GM21737 (cell line): ENCODE measurements around the gene DLG1.
"Not testable (repeated sequence)": the region's sequence is repeated elsewhere in the genome, so short reads cannot be mapped to it uniquely, and the experiment has no call there.

Experiments used
- ATAC-seq: cut with Tn5 transposase; IDR thresholded peaks from one replicate; pipeline ENCODE4 v1.9.1; 2021; ENCODE audit warnings: mild to moderate bottlenecking, moderate library complexity; ENCODE audit not compliant: unreplicated experiment

Gene DLG1

GRCh38 chr3:197122394-197122793, 176.0 kb downstream of the DLG1 start:
- ATAC-seq, result no peak

GRCh38 chr3:197117114-197117513, 181.3 kb downstream of the DLG1 start:
- no peak for ATAC-seq

GRCh38 chr3:197114007-197114406, 184.4 kb downstream of the DLG1 start:
- ATAC-seq, result no peak

- no peak for ATAC-seq
Observed at GRCh38 chr3:197111685-197112084, 186.7 kb downstream of the DLG1 start.

- no peak for ATAC-seq
Observed at GRCh38 chr3:197105786-197106185, 192.6 kb downstream of the DLG1 start.

GRCh38 chr3:197104738-197105137, 193.7 kb downstream of the DLG1 start:
- ATAC-seq, result no peak

GRCh38 chr3:197103766-197104165, 194.6 kb downstream of the DLG1 start:
- ATAC-seq, result no peak

GRCh38 chr3:197093871-197094270, 204.5 kb downstream of the DLG1 start:
- no peak for ATAC-seq

- ATAC-seq, result peak; percentile 50
Observed at GRCh38 chr3:197088370-197088769, 210.0 kb downstream of the DLG1 start.

GRCh38 chr3:197085137-197085536, 213.3 kb downstream of the DLG1 start:
- no peak for ATAC-seq

- ATAC-seq, result no peak
Observed at GRCh38 chr3:197083486-197083885, 214.9 kb downstream of the DLG1 start.

GRCh38 chr3:197082871-197083270, 215.5 kb downstream of the DLG1 start:
- ATAC-seq, result no peak

- no peak for ATAC-seq
Observed at GRCh38 chr3:197080344-197080743, 218.1 kb downstream of the DLG1 start.

- no peak for ATAC-seq
Observed at GRCh38 chr3:197076415-197076814, 222.0 kb downstream of the DLG1 start.

- ATAC-seq, result no peak
Observed at GRCh38 chr3:197068077-197068476, 230.3 kb downstream of the DLG1 start.

GRCh38 chr3:197064771-197065170, 233.6 kb downstream of the DLG1 start:
- no peak for ATAC-seq

- no peak for ATAC-seq
Observed at GRCh38 chr3:197062446-197062845, 236.0 kb downstream of the DLG1 start.

- ATAC-seq, result not testable (repeated sequence)
Observed at GRCh38 chr3:197051637-197052036, 246.8 kb downstream of the DLG1 start.

- ATAC-seq, result no peak
Observed at GRCh38 chr3:197050511-197050910, 247.9 kb downstream of the DLG1 start.

GRCh38 chr3:197042539-197042938, 255.9 kb downstream of the DLG1 start:
- ATAC-seq, result no peak

GRCh38 chr3:197041875-197042488, 256.4 kb downstream of the DLG1 start:
- no peak for ATAC-seq

GRCh38 chr3:197040658-197041057, 257.8 kb downstream of the DLG1 start:
- ATAC-seq, result no peak
